Activated CD4-positive, alpha-beta T cell treated with anti-CD3 and anti-CD28 coated beads for 36 hours (primary cell): ENCODE measurements around the gene TIMP2. TPM values are rescaled to one million over a fixed set of nuclear protein-coding genes. Genes with fewer than 3 reads are reported as not detected.
"Not testable (repeated sequence)": the region's sequence is repeated elsewhere in the genome, so short reads cannot be mapped to it uniquely, and the experiment has no call there.

Source experiments
- ATAC-seq: fragments of 200-7000 bp; cut with Tn5 transposase; one replicate; pipeline ENCODE4 v1.10.0; 2021; ENCODE audit warnings: mild to moderate bottlenecking, moderate library complexity
- CTCF ChIA-PET: fragments of 350-600 bp; sonication (Branson Sonifier 250); formaldehyde crosslinking; loops from one replicate; lab custom pipeline; 2021; ENCODE audit warnings: antibody characterized with exemption; lab: Charles Lee
- POLR2A ChIA-PET: fragments of 350-600 bp; sonication (Branson Sonifier 250); formaldehyde crosslinking; loops from one replicate; lab custom pipeline; 2021; ENCODE audit warnings: antibody characterized with exemption, inconsistent platforms; lab: Charles Lee
- DNase-seq: peaks from one replicate; pipeline ENCODE4 v3.0.0-alpha.2; 2020
- H3K27ac Mint-ChIP-seq: one replicate; pipeline ENCODE4 v1.8.0; 2021; ENCODE audit warnings: mixed read lengths
- H3K27me3 Mint-ChIP-seq: one replicate; pipeline ENCODE4 v1.8.0; 2021; ENCODE audit warnings: mixed read lengths
- H3K36me3 Mint-ChIP-seq: one replicate; pipeline ENCODE4 v1.8.0; 2021; ENCODE audit warnings: low read depth, mixed read lengths
- H3K4me1 Mint-ChIP-seq: one replicate; pipeline ENCODE4 v1.8.0; 2021; ENCODE audit warnings: mixed read lengths
- H3K4me3 Mint-ChIP-seq: one replicate; pipeline ENCODE4 v1.8.0; 2021; ENCODE audit warnings: mild to moderate bottlenecking, moderate library complexity, mixed read lengths
- H3K9me3 Mint-ChIP-seq: one replicate; pipeline ENCODE4 v1.8.0; 2021; ENCODE audit warnings: low read depth, mixed read lengths
- intact Hi-C, 2 experiments: fragments of 100-400 bp; cut with DNase I in 1 of 2; cut with micrococcal nuclease in 1 of 2; formaldehyde crosslinking; loops; one replicate each; pipeline versions ENCODE4 v1.14.2 to v1.15.1; 2022 to 2024; cut with DNase I, micrococcal nuclease
- total RNA-seq, 2 experiments: library from RNA; stranded (reverse); gene quantifications; one replicate each; pipeline ENCODE4 v1.2.3, GENCODE V29; 2021

Gene TIMP2
- total RNA-seq, 2 experiments from 2014 or later, result 1.6 to 1.9 TPM

GRCh38 chr17:78884148-78884825 is 40.9 kb downstream of the TIMP2 start:
- Mint-ChIP-seq H3K27me3 (no peaks in the 10 kb centered on the region), H3K4me3 (no peak overlapping the region), H3K4me1 (peaks cover 29% of the 10 kb centered on the region), H3K9me3 (no peaks in the 10 kb centered on the region), H3K27ac (no peak overlapping the region), H3K36me3 (no peaks in the 10 kb centered on the region)
- intact Hi-C loops, result no loop called here
- ATAC-seq, result no peak
- DNase-seq, result no peak
- ChIA-PET POLR2A (no interaction called here), CTCF (no interaction called here)

- Mint-ChIP-seq H3K36me3 (no peaks in the 10 kb centered on the region), H3K27ac (no peak overlapping the region), H3K4me1 (peaks cover 27% of the 10 kb centered on the region), H3K4me3 (no peak overlapping the region), H3K27me3 (no peaks in the 10 kb centered on the region), H3K9me3 (no peaks in the 10 kb centered on the region)
- ChIA-PET CTCF (interaction anchor here (0.6 kb wide), 2 partner anchors 464 to 586 kb away, joined by 3 read pairs; no protein-coding TSS in a partner anchor), POLR2A (no interaction called here)
- ATAC-seq (peak; percentile 32), DNase-seq (no peak)
- intact Hi-C loops, result no loop called here
Measured at GRCh38 chr17:78883533-78884131, 41.6 kb downstream of the TIMP2 start.

GRCh38 chr17:78883089-78883532 is 42.1 kb downstream of the TIMP2 start:
- CTCF ChIA-PET, result interaction anchor here (0.6 kb wide), 1 partner anchor 464 kb away, joined by 3 read pairs; no protein-coding TSS in a partner anchor
- no peaks in the 10 kb centered on the region for H3K36me3 Mint-ChIP-seq
- no peaks in the 10 kb centered on the region for H3K9me3 Mint-ChIP-seq
- H3K4me1 Mint-ChIP-seq, result peaks cover 28% of the 10 kb centered on the region
- ATAC-seq, result peak; percentile 16
- no peaks in the 10 kb centered on the region for H3K27me3 Mint-ChIP-seq
- H3K27ac Mint-ChIP-seq, result peak overlapping the region; percentile 72
- no peak overlapping the region for H3K4me3 Mint-ChIP-seq
- intact Hi-C loops, result no loop called here
- POLR2A ChIA-PET, result no interaction called here
- DNase-seq, result peak; percentile 18

GRCh38 chr17:78882540-78883088 is 42.6 kb downstream of the TIMP2 start:
- intact Hi-C loops, result no loop called here
- no peak overlapping the region for H3K4me3 Mint-ChIP-seq
- no peaks in the 10 kb centered on the region for H3K9me3 Mint-ChIP-seq
- DNase-seq (no peak), ATAC-seq (no peak)
- H3K4me1 Mint-ChIP-seq, result peaks cover 29% of the 10 kb centered on the region
- peak overlapping the region; percentile 74 for H3K27ac Mint-ChIP-seq
- H3K36me3 Mint-ChIP-seq, result no peaks in the 10 kb centered on the region
- CTCF ChIA-PET, result interaction anchor here (0.6 to 1.1 kb wide), 3 partner anchors 8 to 511 kb away, joined by 3 to 4 read pairs (median 4); no protein-coding TSS in a partner anchor
- POLR2A ChIA-PET, result no interaction called here
- H3K27me3 Mint-ChIP-seq, result no peaks in the 10 kb centered on the region

GRCh38 chr17:78879635-78880186 is 45.5 kb downstream of the TIMP2 start:
- ATAC-seq, result peak; percentile 67
- Mint-ChIP-seq H3K36me3 (no peaks in the 10 kb centered on the region), H3K9me3 (no peaks in the 10 kb centered on the region), H3K27ac (peak overlapping the region; percentile 69), H3K4me3 (peak overlapping the region; percentile 36), H3K4me1 (peaks cover 33% of the 10 kb centered on the region), H3K27me3 (no peaks in the 10 kb centered on the region)
- intact Hi-C loops, result no loop called here
- DNase-seq, result peak; percentile 57
- POLR2A ChIA-PET, result no interaction called here
- CTCF ChIA-PET, result interaction anchor here (0.7 to 0.8 kb wide), 2 partner anchors 10 to 98 kb away, joined by 3 to 4 read pairs; no protein-coding TSS in a partner anchor

GRCh38 chr17:78878871-78879527 is 46.2 kb downstream of the TIMP2 start:
- ATAC-seq (no peak), DNase-seq (no peak)
- ChIA-PET POLR2A (no interaction called here), CTCF (interaction anchor here (0.7 to 0.8 kb wide), 2 partner anchors 10 to 98 kb away, joined by 3 to 4 read pairs; no protein-coding TSS in a partner anchor)
- no peaks in the 10 kb centered on the region for H3K27me3 Mint-ChIP-seq
- H3K9me3 Mint-ChIP-seq, result no peaks in the 10 kb centered on the region
- no peaks in the 10 kb centered on the region for H3K36me3 Mint-ChIP-seq
- intact Hi-C loops, result no loop called here
- H3K4me1 Mint-ChIP-seq, result peaks cover 33% of the 10 kb centered on the region
- H3K4me3 Mint-ChIP-seq, result peak overlapping the region; percentile 36
- H3K27ac Mint-ChIP-seq, result peak overlapping the region; percentile 69

- ATAC-seq (no peak), DNase-seq (no peak)
- Mint-ChIP-seq H3K27ac (no peak overlapping the region), H3K4me3 (no peak overlapping the region), H3K9me3 (no peaks in the 10 kb centered on the region), H3K4me1 (peaks cover 27% of the 10 kb centered on the region), H3K27me3 (no peaks in the 10 kb centered on the region), H3K36me3 (no peaks in the 10 kb centered on the region)
- intact Hi-C loops, result no loop called here
- ChIA-PET CTCF (no interaction called here), POLR2A (no interaction called here)
Measured at GRCh38 chr17:78878261-78878660, 46.9 kb downstream of the TIMP2 start.

- ATAC-seq, H3K27ac Mint-ChIP-seq, H3K9me3 Mint-ChIP-seq, DNase-seq, intact Hi-C loops, POLR2A ChIA-PET, H3K36me3 Mint-ChIP-seq, H3K4me3 Mint-ChIP-seq, H3K27me3 Mint-ChIP-seq: not testable (repeated sequence)
- CTCF ChIA-PET, result interaction anchor here (0.8 to 4.2 kb wide), 3 partner anchors 11 to 233 kb away, joined by 3 to 26 read pairs (median 3); no protein-coding TSS in a partner anchor
- H3K4me1 Mint-ChIP-seq, result peaks cover 19% of the 10 kb centered on the region
Measured at GRCh38 chr17:78876954-78877517, 48.2 kb downstream of the TIMP2 start.

- ATAC-seq, result no peak
- Mint-ChIP-seq H3K9me3 (no peaks in the 10 kb centered on the region), H3K27ac (no peak overlapping the region), H3K4me1 (peaks cover 19% of the 10 kb centered on the region), H3K27me3 (no peaks in the 10 kb centered on the region), H3K4me3 (no peak overlapping the region), H3K36me3 (no peaks in the 10 kb centered on the region)
- ChIA-PET CTCF (interaction anchor here (0.8 to 4.2 kb wide), 3 partner anchors 10 to 232 kb away, joined by 3 to 26 read pairs (median 3); no protein-coding TSS in a partner anchor), POLR2A (no interaction called here)
- intact Hi-C loops, result no loop called here
- no peak for DNase-seq
Measured at GRCh38 chr17:78876094-78876597, 49.0 kb downstream of the TIMP2 start.

GRCh38 chr17:78875363-78876093 is 49.7 kb downstream of the TIMP2 start:
- H3K9me3 Mint-ChIP-seq, result no peaks in the 10 kb centered on the region
- no peaks in the 10 kb centered on the region for H3K36me3 Mint-ChIP-seq
- H3K27me3 Mint-ChIP-seq, result no peaks in the 10 kb centered on the region
- ChIA-PET POLR2A (no interaction called here), CTCF (interaction anchor here (4.2 kb wide), 1 partner anchor 10 kb away, joined by 26 read pairs; no protein-coding TSS in a partner anchor)
- no peak overlapping the region for H3K4me3 Mint-ChIP-seq
- H3K27ac Mint-ChIP-seq, result no peak overlapping the region
- intact Hi-C loops, result no loop called here
- peaks cover 19% of the 10 kb centered on the region for H3K4me1 Mint-ChIP-seq
- no peak for DNase-seq
- no peak for ATAC-seq
